Stimulated activated CD4-positive, alpha-beta T cell treated with anti-CD3 and anti-CD28 coated beads, TNF-alpha, amount 100 ng/mL, for 4 hours (primary cell): ENCODE results near the gene BMP7.
"Not testable (repeated sequence)": the region's sequence is repeated elsewhere in the genome, so short reads cannot be mapped to it uniquely, and the experiment has no call there.

Experiments used
- DNase-seq, 3 experiments: peaks; one replicate each; pipeline ENCODE4 v3.0.0-alpha.2; 2020; ENCODE audit warnings: low read depth in 3 of 3

BMP7 gene

DNA sequence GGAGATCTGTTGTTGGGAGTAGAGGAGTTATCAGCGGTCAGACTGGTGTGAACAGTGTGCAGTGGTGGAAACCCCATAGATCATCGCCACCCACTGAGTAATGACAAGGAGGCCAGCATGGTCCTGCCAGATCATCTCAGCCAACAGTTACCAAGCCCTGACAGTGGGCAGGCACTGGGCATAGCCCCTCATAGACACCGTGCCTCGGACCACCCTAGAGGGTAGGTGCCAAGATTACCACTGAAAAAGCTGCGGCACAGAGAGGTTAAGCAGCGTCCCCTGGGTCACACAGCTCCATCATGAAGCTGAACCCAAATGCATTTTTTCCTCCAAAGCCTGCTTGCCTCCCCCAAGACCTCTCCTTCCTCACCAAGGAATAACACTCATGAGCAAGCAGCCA, 21.5 kb upstream of the BMP7 start:
- DNase-seq: no peak

GRCh38 chr20:57287007-57287880, 20.8 kb upstream of the BMP7 start:
- DNase-seq: no peak

DNA sequence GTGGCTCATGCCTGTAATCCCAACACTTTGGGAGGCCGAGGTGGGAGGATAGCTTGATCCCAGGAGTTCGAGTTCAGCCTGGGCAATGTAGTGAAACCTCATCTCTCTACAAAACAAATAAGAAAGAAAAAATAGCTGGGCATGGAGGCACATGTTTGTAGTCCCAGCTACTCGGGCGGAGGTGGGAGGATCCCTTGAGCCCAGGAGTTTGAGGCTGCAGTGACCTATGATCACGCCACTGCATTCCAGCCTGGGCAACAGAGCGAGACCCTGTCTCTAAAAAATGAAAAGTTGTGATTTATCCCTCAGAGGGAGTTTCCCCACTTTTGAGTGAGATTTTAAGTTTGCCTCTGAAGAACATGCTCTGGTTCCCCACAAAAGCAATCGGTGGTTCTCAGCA, 17.4 kb upstream of the BMP7 start:
- DNase-seq: no peak

DNA sequence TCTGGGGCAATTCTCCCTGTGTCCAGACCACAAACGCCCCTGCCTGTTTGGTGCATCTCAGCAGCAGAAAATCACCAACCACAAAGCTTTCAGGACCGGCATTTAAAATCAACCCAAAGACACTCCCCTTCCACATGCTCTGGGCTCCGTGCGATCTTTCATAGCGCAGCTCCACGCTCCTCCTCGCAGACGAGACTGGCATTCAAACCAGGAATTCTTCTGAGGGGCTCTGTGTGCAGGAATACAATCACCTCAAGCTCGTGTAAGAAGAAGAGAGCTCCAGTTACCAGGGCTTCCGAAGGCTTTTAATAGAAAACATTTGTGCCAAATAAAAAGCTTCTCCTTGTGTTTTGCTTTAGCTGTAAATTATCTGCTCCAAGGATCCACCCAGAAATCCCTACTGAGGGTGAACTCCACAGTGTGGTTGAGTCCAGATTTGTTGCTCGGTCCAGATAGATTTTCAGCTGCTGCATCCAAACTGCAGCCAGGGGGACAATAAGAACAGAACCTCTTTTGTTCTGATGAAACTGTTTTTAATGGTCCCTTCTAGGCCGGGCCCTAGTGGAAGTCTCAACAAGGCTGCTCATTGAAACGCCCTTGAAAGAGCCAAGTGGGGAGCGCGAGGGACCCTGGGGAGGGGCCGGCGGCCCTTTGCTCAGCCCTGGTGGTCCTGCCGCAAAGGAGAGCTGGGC, 16.4 kb upstream of the BMP7 start:
- no peak for DNase-seq

DNA sequence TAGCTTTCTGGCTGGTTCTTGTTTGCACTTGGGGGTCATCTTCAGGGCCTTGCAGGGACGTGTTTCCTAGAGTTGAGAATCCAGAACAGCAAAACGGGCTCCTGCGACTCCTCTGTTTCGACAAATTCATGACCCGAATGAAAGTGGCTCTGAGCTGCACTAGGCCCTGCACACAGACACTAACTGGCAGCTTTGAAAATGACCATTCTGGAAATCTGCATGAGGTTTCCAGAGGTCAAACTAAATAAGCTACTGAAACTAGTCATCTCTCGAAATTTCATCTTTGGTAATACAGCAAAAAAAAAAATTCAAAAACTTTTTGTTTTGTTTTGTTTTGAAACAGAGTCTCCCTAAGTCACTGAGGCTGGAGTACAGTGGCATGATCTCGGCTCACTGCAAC, 15.5 kb upstream of the BMP7 start:
- no peak for DNase-seq

DNA sequence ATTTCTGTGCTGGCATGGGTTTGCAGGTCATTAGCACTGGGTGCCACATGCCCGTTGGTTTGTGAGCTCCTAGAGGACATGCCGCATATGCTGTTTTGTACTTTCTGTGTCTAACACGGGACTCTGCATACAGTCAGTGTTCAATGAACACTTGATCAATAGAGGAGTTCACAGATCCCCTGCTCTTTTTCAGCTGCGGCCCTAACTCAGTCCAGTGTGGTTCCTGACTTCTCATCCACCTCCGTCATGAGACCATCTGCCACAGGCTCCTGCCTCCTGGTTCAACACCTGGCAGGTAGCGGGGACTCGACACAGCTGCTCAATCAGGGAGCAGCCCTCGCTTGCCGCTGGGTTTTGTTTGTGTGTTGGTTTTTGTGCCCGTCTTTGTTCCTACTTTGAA, 13.8 kb upstream of the BMP7 start:
- DNase-seq: no peak

DNA sequence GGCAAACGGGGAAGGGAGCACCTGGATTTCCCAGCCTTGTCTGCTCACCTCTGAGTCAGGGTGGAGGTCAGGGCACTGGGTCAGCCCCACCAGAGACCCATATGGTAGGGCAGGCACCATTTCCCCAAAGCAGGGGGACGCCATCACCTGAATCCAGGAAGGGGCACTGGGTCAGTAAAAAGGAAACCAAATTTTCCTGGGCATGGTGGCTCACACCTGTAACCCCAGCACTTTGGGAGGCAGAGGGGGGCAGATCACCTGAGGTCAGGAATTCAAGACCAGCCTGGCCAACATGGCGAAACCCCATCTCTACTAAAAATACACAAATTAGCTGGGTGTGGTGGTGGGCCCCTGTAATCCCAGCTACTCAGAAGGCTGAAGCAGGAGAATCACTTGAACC, 13.1 kb upstream of the BMP7 start:
- not testable (repeated sequence) for DNase-seq

DNA sequence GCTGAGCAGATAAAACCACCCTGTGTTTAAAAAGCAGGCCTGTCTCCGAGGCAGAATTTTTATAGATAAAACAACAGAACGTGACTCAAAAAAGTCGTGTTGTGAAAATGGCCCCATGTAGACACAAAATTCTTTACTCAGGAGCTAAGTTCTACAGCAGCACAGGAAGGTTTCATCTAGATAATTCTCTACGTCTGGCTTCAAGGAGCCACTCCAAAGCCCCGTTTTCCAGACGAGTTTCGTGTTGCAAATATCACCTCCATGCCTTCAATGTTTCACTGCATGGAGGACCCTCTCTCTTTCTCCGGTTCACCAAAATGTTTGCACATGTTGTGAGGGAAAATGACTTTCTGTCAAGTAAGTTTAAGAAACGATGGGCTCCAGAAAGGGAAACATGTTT, 12.0 kb upstream of the BMP7 start:
- no peak for DNase-seq

DNA sequence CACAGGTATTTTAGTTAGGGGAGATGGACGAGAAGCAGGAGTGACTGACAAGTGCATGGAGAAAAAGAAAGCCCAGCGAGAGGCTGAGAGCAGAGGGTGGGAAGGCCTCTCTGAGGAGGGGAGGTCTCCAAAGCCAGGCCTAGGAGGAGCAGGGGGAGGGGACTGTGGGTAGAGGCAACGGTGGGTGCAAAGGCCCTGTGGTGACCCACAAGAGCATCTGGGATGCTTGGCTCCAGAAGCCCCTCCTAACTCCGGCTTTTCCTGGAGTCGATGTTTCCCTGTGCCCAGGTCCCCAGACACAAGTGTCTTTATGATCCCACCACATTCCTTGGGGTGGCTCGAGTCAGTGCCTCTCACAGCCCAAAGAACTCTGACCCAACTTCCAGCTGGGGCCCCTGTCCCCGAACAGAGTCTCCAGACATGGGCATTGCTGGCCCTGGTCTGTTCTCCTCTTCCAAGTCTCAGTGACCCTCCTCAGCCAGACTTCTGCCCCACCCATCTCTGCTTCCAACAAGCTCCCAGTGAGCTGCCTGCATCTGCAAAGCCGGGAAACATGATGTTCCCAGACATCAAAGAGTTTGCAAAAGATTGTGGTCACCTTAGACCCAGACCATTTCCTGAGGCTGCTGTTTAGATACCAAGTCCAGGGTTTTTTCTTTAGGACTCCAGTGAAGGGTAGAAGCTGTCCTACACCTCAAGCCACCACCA, 11.1 kb upstream of the BMP7 start:
- DNase-seq: no peak

DNA sequence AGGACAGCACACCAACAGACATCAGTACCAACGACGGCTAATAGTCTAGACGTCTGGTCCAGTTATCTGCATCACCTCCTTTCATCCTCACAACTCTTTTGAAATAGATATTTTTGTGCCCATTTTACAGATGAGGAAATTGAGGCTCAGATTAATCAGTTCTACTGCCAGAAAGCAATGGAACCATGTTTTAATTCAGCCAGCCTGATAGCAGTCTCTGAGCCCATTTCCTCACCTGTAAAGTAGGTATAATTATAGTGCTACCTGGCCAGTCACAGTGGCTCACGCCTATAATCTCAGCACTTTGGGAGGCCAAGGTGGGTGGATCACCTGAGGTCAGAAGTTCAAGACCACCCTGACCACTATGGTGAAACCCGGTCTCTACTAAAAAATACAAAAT, 9.8 kb upstream of the BMP7 start:
- DNase-seq: no peak

DNA sequence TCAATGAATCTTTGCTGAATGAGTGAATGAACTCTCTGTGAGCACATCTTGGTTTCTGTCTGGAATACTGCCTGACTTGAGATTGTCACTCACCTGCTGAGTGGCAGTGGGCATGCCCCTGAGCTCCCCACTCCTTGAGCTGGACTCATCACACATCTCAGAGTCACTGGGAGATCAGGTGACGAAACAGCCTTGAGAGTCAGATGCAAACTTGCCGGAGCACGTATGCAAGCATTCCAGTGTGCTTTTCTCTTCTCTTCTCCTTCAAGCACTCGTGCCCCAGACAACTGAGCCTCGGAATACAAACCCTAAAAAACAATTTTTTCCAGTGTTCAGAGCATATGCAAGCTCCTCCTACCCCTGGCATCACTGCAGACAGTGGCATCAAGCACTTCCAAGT, 9.4 kb upstream of the BMP7 start:
- DNase-seq: no peak

DNA sequence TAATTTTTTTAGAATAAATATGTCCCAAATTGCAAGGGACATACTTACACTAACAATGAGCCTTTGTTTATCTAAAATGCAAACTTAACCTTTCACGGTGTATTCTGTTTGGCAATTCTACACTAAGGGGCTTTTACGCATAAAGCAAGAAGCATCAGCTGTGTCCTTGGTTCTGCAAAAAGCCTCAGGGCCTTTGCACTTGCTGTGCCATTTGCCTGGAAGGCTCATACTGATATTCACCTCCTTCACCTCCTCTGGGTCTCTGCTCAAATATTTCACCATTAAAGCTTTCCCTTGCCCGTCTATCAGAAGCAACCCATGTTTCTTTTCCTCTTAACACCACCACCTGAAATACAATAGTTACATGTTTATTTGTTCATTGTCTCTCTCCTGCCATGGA, 8.9 kb upstream of the BMP7 start:
- DNase-seq: no peak

DNA sequence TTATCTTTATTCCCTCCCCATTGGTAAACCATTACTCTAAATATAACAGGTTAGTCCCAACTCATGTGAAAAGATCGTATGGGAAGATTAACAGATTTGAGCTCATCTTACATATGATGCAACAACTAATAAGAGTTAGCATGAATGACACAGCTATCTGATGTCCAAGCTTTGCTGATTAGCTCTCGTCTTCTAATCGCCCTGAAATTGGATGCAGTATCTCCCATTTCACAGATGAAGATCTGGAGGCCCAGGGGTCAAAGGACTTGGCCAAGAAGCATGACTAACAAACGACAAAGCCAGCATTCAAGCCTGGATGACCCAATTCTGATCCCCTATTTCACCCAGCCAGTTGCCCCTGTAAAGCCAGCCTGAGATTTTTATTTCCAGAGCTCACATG, 8.4 kb upstream of the BMP7 start:
- DNase-seq: no peak

DNA sequence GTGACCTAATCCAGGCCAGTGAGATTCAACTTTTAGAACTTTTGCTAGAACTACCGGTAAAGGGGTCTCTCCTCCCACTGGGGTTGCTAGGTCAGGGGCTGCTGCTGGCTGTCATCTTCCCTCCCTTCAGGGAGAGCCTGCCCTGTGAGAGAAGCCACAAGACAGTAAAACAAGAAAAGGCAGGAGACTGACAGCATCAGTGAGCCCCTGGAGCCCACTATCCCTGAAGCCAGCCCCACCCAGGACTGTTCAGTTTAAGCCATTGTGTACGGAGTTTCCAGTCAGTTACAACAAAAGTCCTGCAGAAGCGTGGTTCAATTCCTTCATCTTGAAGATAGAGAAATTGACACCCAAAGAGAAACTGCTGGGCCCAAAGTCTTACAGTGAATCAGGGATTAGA, 7.9 kb upstream of the BMP7 start:
- DNase-seq: no peak

DNA sequence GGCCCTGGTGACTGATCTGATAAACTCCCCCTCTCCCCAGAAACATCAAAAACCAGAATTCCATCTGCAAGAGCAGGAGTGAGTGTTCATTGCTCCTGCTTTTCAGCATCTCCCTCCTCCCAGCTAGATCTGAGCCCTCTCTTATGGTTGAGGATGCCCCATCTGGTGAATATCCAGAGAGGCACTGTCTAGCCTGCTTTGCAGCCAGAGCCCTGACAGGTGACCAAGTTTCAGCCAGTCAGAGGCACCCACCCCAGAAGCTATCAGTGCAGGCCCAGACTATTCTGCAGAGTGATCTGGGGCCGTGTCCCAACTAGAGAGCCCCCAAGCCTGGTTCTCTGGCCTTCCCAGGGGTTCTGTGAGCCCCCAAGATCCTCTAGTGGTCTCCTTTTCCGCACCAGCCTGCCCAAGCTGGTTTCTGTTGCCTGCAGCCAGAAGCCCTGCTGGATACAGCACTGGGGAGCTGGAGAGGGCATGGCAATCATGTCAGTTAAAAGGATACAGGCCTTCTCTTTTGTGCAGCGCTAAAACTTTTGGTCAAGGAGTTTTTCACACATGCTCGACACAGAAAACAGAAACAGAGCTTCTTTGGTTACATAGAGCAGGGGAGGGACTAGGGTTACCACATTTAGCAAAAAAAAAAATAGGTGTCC, 6.6 kb upstream of the BMP7 start:
- no peak for DNase-seq

- no peak for DNase-seq
Measured at GRCh38 chr20:57270204-57270984, 4.0 kb upstream of the BMP7 start.

DNA sequence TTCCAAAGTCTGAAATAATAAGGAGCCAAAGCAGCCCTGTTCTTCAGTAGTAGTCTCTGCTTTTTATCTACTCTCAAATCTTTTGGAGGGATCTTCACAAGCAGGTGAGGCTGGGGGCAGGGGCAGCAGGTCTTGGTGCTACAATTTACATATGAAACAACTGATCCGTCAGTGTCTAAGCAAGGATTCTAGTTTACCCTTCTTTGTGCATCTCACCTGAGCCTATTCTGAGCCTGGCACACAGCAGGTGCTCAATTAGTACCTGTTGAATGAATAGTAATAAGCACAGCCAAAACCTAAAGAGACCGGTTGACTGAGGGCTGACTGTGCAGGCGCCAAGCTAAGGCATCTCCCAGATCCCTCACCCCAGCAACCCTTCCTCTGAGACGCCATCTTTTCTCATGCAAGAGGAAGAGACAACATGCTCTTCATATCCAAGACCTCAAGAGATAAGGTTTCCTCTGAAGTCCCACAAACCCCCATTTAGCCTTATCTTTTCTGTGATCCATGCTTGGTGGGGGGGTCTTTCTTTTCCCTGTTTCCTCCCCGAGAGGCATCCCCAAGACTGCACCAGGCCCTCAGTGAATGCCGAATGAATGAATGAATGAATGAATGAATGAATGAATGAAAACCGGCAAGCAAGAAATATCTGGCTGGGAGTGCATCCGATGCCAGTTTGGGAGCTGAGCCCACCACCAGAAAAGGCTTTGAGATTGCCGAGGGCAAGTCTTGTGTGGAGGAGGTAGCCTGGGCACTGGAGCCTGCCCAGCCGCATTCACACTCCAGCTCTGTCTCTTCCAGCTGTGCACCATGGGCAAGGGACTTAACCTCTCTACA, 2.9 kb upstream of the BMP7 start:
- DNase-seq: no peak

DNA sequence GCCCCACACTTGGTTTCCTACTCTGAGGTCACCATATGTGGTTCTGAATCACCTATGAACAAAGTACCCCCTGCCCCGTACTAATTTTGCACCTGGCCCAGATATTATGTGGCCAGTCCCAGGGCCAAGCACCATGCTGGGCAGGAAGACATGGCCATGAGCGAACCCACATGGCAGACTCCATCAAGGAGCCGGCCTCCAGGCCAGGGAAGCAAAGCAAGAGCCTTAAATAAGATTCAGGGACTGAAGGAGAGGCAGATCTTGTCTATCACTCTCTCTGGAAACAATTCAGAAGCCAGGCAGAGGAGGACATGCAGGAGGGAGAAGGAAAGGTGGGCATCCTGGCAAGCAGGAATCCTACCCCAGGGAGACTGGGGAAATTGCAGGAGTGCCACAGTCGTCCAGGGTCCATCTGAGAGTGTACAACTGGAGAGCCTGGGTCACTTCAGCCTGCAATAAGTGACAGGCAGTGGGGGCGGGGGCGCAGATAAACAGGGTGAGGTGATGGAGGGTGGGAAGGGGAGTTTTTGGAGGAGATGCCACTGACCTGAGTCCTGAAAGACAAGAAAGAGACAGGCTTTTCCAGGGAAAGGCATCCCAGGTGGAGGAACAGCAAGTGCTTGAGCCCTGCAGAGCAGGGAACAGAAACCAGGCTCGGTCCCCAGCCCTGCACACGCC, 2.1 kb upstream of the BMP7 start:
- no peak for DNase-seq

GRCh38 chr20:57267158-57267821, 849 bp upstream of the BMP7 start:
- no peak for DNase-seq

GRCh38 chr20:57265997-57266290, 497 bp downstream of the BMP7 start:
- no peak for DNase-seq
